NCI-H82 (cell line): ENCODE results near the gene ETFB.

ENCODE experiments used
- DNase-seq: peaks from one replicate; lab custom pipeline; 2025; lab: John Stamatoyannopoulos, UW

Gene ETFB

DNA sequence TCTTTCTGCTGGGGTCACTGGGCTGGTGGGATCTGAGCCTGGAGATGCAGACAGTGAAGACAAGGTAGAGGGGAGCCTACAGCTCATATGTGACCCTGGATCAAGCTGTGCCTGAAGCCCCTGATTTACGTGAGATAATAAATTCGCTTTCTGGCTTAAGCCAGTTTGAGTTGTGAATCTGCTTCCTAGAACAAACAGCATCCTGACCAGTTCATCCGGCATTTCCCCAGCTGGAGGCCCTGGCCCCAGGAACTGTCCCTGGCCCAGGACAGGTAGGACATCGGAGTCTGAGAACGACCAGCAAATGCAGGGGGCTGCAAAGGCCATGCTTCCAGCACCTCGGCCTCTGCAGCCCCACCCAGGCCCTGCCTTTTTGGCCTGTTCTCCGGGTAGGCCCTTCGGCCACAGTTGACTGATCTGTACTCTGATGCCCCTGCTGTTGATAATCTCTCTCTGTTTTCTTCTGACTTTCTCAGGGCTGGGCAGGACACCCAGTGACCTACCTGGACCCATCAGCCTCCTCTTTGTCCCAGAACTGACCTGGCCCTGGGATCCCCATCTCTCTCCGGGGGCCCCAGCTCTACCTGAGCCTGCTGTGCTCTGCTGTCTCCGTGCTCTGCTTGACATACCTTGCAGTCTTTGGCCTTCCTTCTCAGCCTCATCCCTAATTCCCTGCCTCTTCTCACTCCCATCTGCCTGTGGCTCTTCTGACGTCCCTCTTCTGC is 14.8 kb downstream of the ETFB start:
- no peak for DNase-seq

DNA sequence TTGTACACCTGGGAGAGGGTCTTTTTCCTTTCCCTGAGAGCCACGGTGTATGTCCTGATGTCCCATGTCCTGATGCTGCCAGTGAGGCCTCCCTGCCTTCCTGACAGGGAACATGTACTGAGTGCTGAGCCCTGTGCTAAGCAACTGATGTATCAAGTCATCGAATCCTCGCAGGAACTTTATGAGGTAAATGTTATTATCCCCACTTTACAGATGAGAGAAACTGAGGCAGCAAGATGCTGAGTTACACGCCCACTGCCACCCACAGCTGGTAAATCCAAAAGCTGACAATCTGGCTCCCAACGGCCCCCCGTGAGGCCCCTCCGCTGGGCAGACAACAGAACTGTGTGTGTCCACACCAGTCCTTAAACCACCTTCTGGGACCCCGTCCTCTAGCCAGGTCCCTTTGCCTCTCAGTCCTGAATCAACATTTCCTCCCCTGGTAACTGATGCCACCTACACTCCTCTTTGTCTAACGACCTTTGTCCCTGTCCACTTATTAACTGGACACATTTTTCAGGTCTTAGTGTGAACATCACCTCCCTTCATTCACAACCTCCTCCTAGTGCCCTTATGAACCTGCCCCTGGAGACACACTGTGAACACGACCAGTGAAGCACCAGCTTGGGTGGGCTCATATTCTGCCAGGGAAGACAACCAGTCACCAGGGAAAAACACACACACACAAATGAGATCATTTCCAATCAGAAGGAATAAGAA is 18.8 kb downstream of the ETFB start:
- DNase-seq, result no peak

DNA sequence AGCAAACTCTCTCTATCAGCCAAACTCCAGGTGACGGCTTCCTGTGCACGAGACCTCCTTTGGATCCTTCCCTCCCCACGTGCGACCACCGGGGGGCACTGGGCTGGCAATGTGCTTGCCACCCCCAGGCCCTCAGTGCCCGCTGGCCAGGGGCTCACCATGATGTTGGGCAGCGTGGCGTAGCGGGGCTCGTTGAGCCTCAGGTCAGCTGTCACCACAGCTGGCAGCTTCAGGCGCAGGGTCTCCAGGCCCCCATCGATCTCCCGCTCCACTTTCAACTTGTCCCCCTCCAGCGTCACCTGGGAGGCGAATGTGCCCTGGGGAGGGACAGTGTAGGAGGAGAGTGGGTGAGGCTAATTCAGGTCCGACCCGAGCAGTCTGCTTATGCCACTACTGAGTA is 19.4 kb downstream of the ETFB start:
- DNase-seq, result no peak

DNA sequence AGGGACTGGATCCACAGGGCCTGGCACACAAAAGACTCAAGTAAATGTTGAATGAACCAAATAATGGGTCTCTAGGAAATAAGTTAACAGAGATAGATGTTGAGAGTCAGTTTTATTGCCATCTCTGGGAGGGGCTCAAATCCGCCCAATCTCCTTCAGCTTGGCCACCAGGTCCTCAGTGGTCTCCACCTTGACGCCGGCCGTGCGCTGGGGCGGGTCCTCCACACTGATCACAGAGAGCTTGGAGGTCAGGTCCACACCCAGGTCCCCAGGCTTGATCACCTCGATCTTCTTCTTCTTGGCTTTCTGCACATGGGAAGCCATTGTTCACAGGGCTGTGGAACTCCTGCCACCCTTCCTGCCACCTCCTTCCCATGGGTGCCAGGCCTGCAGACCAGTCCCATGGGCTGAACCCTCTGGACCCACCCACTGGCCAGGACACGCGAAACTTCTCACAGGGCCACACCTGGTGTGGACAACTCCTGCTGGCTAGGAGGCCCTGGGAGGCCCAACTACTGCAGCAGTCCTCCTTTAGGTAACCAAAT is 21.0 kb downstream of the ETFB start:
- no peak for DNase-seq

DNA sequence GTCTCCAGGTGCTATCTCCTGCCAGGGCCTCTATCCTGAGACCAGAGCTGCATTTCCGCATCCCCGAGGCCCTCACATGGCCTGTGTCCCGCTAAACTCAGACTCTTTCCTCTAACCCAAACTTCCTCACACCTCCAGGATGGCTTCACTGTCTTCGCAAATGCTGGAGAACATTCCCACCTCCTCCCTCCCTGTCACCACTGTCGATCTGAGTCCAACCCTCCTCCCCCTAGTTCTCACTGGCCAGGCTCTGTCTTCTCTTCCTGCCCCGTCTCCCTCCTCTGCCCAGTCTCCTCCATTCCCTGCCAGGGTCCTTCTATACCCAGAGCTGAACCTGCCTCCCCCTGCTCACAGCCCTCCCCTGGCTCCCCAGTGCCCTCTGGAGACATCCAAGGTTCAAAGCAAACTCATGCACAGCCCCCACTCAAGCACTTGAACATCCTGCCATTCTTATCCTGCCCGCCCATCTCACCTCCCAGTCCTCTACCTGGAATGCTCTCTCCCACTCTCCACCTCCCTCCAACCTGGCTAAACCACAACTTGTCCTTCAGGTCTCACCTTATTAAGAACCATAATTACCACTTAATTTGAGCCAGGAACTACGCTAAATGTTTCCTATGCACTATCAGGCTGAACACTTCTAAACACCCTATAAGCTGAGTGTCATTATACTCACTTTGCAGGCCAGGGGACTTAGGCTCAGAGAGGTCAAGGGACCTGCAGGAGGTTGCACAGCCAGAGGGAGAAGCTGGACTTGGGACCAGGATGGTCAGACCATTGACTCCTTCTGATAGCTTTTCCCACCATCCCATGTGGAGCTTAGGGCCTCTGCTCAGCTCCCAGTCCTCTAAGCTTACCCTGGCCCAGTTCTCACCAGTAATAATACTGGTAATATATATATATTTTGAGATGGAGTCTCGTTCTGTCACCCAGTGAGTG is 23.3 kb downstream of the ETFB start:
- no peak for DNase-seq

DNA sequence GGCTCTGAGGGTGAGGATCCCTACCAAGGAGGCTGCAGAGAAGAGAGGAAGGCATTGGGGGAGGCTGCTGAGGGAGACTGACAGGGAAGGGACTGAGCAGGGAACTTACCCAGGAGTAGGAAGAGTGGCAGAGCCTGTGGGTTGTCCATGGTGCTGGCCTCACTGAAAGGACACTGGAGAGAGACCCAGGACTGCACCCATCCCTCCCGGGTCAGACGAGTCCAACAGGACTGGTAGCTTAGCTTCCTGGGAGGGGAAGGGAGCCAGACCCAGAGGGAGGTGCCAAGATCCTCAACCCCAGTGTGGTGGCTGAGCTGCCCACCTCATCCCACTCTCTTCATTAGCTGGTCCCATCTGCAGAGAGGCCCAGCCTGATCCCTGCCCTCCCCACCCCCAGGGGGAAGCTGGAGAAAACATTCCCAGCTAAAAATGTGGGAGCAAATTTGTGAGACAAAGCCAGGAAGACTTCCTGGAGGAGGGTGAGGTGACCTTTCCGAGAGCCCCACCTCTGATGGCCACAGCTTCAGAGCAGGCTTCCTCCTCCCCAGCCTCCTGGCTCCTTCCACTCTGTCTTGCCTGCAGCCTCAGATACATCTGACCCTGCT is 24.1 kb downstream of the ETFB start, which contains the start of gene VSIG10L:
VSIG10L (minus strand) TSS at position 164 of the 605 bp plus-strand sequence; CDS start at position 149, 15 bp downstream.
- DNase-seq, result no peak

DNA sequence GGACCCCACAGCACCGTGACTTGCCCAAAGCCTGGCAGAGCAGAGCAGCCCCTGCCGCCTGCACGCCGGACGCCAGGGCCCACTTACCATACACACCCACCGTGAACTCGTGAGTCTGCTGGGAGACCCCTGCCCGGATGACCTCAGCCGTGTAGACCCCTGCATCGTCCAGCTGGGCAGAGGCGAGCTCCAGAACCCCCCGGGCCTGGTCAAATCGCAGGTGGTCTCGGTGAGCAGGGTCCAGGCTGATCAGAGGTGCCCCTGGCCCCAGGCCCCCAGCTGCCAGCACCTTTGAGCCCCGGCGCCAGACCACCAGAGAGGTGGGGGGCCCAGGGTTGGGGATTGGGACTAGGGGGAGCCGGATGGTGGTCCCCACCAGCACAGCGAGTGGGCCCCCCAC is 25.1 kb downstream of the ETFB start:
- DNase-seq, result no peak

DNA sequence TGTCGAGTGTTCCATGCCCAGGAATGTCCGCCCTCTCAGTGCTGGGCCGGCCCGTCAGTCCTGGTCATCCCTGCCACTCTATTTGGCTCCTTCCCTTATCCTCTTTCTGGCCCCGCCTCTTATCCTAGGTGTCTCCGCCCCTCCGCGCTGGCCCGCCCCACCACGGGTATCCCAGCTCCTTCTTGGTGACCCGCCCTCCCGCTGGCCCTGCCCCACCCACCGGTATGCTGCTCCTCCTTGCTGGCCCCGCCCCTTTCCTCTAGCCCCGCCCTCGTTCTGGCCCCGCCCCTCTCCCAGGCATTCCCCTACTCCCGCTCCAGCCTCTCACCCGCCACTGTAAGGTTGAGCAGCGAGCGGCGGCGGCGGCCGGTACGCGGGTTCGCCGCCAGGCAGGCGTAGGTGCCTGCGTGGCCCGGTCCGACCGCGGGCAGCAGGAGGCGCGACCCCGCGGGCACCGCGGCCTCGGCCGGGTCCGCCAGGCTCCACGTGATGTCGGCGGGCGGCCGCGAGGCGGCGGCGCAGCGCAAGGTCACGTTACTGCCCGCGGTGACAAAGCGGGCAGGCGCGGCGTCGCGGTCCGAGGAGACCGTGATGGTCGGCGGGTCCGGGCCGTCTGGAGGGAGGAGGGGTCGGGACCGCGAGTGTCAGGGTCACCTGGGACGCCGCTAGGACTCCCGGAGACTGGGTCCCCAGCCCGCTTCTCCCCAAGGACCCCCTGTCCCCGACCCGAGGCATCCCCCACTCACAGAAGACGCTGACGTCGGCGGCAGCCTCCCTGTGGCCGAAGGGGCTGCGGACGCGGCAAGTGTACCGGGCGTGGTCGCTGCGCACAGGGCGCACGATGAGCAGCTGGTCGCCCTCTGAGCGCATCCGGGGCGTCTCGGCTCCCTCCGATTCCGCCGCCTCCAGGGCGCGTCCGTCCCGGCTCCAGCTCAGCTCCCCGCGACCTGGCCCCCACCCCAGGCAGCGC is 26.2 kb downstream of the ETFB start:
- DNase-seq, result peak; percentile 95

DNA sequence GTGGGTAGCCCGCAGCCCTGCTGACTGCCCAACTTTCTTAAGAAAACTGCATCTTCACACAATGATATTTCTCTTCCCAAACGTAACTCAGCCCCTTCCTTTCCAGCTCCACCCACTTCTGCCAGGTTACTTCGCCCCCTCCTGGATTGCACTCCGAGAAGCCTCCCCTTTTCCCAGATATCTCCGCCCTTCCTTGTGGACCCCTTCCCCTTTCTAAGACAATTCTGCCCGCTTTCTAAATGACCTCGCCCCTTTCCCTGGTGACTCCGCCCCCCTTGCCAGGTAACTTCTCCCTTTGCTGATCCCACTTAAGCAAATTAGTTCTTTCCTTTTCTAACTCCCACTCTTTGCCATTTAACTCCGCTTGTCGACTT is 26.9 kb downstream of the ETFB start:
- no peak for DNase-seq

DNA sequence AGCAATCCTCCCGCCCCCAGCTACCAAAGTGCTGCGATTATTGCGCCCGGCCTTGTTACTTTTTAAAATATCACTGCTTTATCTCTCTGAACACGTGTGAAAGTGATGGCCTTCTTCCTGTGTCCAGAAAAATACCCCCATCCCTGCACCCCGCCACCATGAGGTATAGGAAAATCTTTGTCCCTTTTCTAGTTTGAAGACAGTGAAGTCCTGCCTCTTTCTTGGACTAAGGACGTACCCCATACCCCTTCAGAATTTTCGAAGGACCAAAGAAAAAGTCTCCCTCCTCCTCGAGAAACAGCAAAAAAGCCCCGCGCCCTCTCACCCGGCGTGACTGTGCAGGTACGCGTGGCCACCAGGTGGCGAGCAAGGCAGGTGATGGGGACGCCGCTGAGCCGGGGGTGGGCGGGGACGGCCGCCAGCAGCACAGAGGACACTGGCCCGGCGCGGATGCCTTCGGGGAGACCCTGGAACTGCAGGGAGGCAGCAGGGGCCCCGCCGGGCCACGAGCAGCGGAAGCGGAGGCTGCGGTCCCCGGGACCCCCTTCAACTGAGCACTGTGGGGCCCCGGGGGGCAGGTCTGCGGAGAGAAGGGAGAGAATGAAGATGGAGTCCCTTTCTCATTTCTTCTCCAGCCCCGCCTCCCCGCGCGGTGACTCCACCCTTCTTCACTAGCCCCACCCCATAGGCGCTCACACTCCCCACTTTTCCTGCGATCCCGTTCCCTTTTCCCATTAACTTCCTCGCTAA is 27.4 kb downstream of the ETFB start:
- DNase-seq, result peak; percentile 85

DNA sequence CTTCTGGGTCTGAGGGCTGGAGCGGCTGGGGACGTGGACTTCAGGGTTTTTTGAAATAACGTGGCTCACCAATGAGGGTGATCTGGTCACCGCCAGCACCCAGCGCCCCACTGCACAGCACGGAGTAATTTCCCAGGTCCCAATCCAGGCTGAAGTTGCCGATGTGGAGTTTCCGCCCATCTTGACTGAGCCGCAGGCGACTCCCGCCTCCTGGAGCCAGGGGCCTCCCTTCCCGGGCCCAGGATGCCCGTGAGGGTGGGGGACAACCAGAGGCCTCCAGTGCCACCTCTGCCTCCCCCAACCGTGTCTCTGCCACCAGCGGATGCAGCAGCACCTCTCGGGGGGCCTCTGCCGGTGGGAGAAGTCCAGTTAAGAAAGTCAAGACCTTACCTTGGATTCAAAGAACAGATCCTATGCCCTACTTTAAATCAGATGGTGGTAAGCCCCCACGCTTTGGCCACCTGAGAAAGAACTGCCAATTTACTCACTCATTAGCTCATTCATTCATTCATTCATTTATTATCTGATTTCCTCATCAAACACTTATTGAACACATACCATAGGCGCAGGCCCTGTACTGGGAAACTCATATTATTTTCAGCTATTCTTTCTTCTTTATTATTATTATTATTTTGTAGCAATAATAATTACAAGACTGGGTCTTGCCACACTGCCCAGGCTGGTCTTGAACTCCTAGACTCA is 28.2 kb downstream of the ETFB start:
- no peak for DNase-seq

DNA sequence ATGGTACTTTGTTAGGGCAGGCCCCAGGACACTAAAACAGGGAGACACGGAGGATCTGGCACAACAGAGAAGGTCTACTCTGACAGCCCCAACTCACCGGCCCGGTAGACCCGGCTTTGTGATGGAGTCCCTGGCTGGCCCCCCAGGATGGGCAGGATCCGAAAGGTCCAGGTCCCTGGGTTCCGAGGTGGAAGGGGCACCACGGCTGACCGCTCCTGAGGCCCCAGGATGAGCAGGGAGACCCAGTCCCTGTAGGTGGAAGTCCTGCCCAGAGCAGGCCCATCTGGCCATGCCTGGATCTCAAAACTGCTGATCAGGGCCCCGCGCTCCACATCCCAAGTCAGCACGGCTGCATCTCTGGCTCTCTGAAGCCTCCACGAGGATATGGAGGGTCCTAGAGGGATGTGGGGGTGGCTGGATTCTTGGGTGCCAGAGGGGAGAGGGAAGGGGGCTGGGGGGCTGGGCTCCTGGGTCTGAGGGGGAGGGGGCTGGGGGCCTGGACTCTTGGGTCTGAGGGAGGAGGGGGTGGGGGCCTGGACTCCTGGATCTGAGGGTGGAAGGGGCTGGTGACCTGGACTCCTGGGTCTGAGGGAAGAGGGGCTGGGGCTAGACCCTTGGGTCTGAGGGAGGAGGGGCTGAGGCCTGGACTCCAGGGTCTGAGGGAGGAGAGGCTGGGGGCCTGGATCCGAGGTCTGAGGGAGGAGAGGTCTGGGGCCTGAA is 28.9 kb downstream of the ETFB start:
- DNase-seq, result no peak

DNA sequence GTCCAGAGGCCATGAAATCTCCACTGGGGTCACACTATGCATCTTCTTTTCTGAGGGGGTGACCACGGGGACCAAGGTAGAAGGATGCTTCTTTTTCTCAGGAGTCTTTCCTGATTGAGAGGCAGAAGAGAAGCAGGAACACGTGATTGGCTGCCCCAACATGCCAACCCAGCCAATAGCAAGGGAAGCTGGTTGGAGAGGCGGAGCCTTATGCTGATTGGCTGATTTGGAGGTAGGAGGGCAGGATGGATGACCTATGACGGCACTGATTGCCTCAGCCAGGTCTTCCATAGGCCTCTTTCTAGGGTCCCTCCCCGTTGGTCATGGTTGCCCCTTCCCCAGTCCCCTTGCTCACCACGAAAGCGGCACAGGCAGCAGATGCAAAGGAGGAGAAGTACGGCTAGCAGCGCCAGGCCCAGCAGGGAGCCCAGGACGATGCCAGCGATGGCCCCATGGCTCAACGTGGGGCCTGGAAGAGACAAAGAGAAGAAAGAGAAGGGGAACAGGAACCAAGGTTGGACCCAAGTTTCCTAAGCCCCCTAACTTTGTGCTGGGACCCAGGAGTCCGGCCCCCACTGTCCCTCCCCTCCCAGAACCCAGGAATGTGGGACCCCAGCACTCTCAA is 32.2 kb downstream of the ETFB start:
- DNase-seq, result peak; percentile 65

DNA sequence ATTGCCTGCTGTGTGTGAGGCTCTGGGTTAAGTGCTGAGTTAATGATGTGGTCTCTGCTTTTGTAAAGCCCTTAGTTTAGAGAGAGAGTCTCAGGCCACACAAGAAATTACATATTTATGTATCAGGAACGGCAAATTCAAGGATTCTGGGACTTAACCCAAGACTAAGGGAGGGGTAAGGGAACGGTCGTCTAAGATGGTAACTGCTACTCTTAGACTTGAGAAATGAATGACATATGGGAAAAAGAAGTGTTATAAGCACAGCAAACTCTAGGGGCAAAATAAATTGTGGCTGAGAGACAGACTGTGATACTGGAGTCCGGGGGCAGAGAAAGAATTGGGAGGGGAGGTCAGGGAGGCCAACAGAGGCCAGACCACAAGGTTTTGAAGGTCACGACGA is 34.5 kb downstream of the ETFB start:
- no peak for DNase-seq

DNA sequence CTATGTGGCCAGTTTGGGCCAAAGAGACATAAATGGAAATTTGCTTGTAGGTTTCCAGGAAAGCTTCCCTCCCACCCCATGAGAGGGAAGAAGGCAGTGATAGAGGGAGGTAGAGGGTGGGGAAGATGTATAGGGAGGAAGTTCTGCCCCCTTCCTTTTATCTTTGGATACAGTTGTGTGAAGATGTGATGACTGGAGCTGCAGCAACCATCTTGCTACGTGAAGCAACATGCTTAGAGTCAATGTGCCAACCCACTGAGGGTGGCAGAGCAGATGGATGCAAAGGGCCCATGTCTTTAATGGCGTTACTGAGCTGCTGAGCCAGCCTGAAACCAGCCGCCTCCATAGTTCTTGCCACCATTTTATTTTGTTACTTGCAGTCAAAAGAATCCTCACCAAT is 35.0 kb downstream of the ETFB start:
- DNase-seq, result no peak

DNA sequence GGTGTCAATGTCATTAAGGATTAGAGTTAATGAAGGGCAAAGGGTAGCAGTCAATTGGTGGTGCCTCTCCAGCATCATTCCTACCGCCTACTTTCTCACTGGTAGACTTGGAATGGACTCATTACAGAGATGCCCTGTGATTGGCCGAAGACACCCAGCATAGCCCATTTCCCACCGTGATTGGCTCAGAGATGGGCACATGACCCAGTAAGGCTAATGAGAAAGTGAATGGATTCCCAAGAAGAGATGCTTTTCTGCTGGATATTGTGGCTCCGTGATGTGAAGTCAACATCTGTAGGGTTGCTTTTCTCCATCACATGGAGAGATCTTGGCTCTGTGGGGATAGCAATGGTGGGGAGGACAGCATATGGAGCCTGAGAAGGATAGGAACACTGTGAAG is 35.8 kb downstream of the ETFB start:
- DNase-seq, result no peak

DNA sequence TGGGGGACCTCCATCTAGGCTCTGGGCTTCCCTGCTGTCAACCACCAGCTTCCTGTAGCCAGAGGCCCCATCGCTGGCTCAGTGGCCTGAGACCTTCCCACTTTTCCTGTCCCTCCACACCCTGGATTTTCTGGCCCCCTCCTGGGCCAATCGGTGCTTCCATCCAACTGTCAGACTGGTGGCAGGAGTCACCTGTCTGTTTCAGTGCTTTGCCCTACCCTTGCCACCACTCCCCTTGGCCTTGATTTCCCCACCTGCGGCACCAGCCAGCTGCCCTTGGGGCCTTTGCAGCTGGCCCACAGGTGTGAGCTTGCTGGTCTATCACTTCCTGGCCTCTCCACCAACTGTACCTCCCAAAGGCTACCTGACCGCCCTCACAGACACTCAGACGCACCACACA is 36.8 kb downstream of the ETFB start:
- DNase-seq, result no peak
